OCI-LY1 (cell line): ENCODE measurements around the gene PDE3B.

Experiments
- H2AFZ ChIP-seq: fragments of 200-600 bp; sonication (generic), shearing (Covaris generic); 2 replicates; pipeline ENCODE4 v1.6.0; 2014; ENCODE audit warnings: antibody characterized with exemption, mild to moderate bottlenecking, low read length
- H3F3A ChIP-seq: fragments of 200-600 bp; sonication (generic), shearing (Covaris generic); 2 replicates; pipeline ENCODE4 v1.6.0; 2014; ENCODE audit warnings: mild to moderate bottlenecking, antibody characterized with exemption, low read length, moderate library complexity; ENCODE audit not compliant: insufficient read depth
- H3K27ac ChIP-seq: fragments of 200-600 bp; sonication (generic); 2 replicates; pipeline ENCODE4 v1.5.1; 2014; ENCODE audit warnings: low read length, mixed run types, mild to moderate bottlenecking, low read depth; ENCODE audit not compliant: poor library complexity, severe bottlenecking
- H3K27me3 ChIP-seq: fragments of 200-600 bp; sonication (generic); 2 replicates; pipeline ENCODE4 v1.6.0; 2014; ENCODE audit warnings: antibody characterized with exemption, mild to moderate bottlenecking, low read length, moderate library complexity; ENCODE audit not compliant: insufficient read depth
- H3K36me3 ChIP-seq: fragments of 200-600 bp; sonication (generic); 2 replicates; pipeline ENCODE4 v1.6.1; 2014; ENCODE audit warnings: mild to moderate bottlenecking, antibody characterized with exemption, low read length, moderate library complexity, mixed read lengths; ENCODE audit not compliant: insufficient read depth
- H3K4me1 ChIP-seq: fragments of 200-600 bp; sonication (generic); 2 replicates; pipeline ENCODE4 v1.5.1; 2014; ENCODE audit warnings: mild to moderate bottlenecking, low read length, moderate library complexity; ENCODE audit not compliant: insufficient read depth, severe bottlenecking
- H3K4me2 ChIP-seq: fragments of 200-600 bp; sonication (generic), shearing (Covaris generic); 2 replicates; pipeline ENCODE4 v1.6.1; 2014; ENCODE audit warnings: low read length
- H3K4me3 ChIP-seq: fragments of 200-600 bp; sonication (generic); 2 replicates; pipeline ENCODE4 v1.5.1; 2014; ENCODE audit warnings: low read length, low read depth, mild to moderate bottlenecking, mixed read lengths; ENCODE audit not compliant: poor library complexity, severe bottlenecking
- H3K79me2 ChIP-seq: fragments of 200-600 bp; shearing (Covaris generic); 2 replicates; pipeline ENCODE4 v1.6.1; 2016; ENCODE audit warnings: mixed run types, low read length, mixed read lengths; ENCODE audit not compliant: insufficient read depth
- H3K9ac ChIP-seq: fragments of 200-600 bp; sonication (generic), shearing (Covaris generic); 2 replicates; pipeline ENCODE4 v1.6.1; 2014; ENCODE audit warnings: mild to moderate bottlenecking, low read length, mixed read lengths
- H3K9me2 ChIP-seq: fragments of 200-600 bp; sonication (generic), shearing (Covaris generic); 2 replicates; pipeline ENCODE4 v1.6.1; 2014; ENCODE audit warnings: low read depth, mild to moderate bottlenecking, low read length, mixed read lengths
- H3K9me3 ChIP-seq: fragments of 200-600 bp; shearing (Covaris generic); 2 replicates; pipeline ENCODE4 v1.6.1; 2014; ENCODE audit warnings: low read length, mixed read lengths
- H4K20me1 ChIP-seq: fragments of 200-600 bp; sonication (generic), shearing (Covaris generic); 2 replicates; pipeline ENCODE4 v1.6.0; 2016; ENCODE audit warnings: mild to moderate bottlenecking, low read length; ENCODE audit not compliant: insufficient read depth
- EZH2 ChIP-seq: fragments of 200-600 bp; sonication (generic), shearing (Covaris generic); IDR thresholded peaks from 2 replicates; pipeline ENCODE4 v1.8.0; 2017; ENCODE audit warnings: borderline replicate concordance, mixed run types, mild to moderate bottlenecking, antibody characterized with exemption, low read length, moderate library complexity, mixed read lengths
- TF ChIP-seq, protein P1 (sequence below): fragments of 200-600 bp; sonication (generic), shearing (Covaris generic); IDR thresholded peaks from 2 replicates; pipeline ENCODE4 v1.5.1; 2017; ENCODE audit warnings: mild to moderate bottlenecking, antibody characterized with exemption, low read length, moderate library complexity, mixed read lengths

Gene PDE3B

GRCh38 chr11:14907411-14908213, 264.0 kb downstream of the PDE3B start:
- Histone ChIP-seq H3K4me2 (peak overlapping the region; percentile 85), H4K20me1 (no peaks in the 10 kb centered on the region), H3K27me3 (no peaks in the 10 kb centered on the region), H3K9me2 (no peaks in the 10 kb centered on the region), H3K36me3 (no peaks in the 10 kb centered on the region), H3K4me3 (peak overlapping the region; percentile 50), H3K27ac (peak overlapping the region; percentile 98), H2AFZ (peak overlapping the region; percentile 97; the same call in 1 of the 2 replicates), H3F3A (peaks cover 5% of the 10 kb centered on the region; the same call in 1 of the 2 replicates), H3K79me2 (no peaks in the 10 kb centered on the region), H3K9me3 (no peaks in the 10 kb centered on the region), H3K4me1 (peaks cover 54% of the 10 kb centered on the region), H3K9ac (peak overlapping the region; percentile 49; the same call in 1 of the 2 replicates)
- TF ChIP-seq EZH2, result no peak
- TF ChIP-seq, protein P1, sequence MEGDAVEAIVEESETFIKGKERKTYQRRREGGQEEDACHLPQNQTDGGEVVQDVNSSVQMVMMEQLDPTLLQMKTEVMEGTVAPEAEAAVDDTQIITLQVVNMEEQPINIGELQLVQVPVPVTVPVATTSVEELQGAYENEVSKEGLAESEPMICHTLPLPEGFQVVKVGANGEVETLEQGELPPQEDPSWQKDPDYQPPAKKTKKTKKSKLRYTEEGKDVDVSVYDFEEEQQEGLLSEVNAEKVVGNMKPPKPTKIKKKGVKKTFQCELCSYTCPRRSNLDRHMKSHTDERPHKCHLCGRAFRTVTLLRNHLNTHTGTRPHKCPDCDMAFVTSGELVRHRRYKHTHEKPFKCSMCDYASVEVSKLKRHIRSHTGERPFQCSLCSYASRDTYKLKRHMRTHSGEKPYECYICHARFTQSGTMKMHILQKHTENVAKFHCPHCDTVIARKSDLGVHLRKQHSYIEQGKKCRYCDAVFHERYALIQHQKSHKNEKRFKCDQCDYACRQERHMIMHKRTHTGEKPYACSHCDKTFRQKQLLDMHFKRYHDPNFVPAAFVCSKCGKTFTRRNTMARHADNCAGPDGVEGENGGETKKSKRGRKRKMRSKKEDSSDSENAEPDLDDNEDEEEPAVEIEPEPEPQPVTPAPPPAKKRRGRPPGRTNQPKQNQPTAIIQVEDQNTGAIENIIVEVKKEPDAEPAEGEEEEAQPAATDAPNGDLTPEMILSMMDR, result peak; percentile 86

- Histone ChIP-seq H3K79me2 (no peaks in the 10 kb centered on the region), H3K36me3 (no peaks in the 10 kb centered on the region), H3K9me3 (no peaks in the 10 kb centered on the region), H3K9me2 (no peaks in the 10 kb centered on the region), H3K27ac (peak overlapping the region; percentile 98), H4K20me1 (no peaks in the 10 kb centered on the region), H3K9ac (peak overlapping the region; percentile 15; the same call in 1 of the 2 replicates), H3K4me2 (peak overlapping the region; percentile 85), H3K27me3 (no peaks in the 10 kb centered on the region), H3K4me3 (peak overlapping the region; percentile 17), H2AFZ (0 out of 2 replicates have a peak overlapping the region, but pooled peaks have one; percentile 15), H3K4me1 (peaks cover 54% of the 10 kb centered on the region), H3F3A (peaks cover 5% of the 10 kb centered on the region; the same call in 1 of the 2 replicates)
- TF ChIP-seq EZH2, result no peak
- TF ChIP-seq, protein P1, result peak; percentile 85
These were observed 264.7 kb downstream of the PDE3B start for GRCh38 chr11:14908214-14908880.

DNA sequence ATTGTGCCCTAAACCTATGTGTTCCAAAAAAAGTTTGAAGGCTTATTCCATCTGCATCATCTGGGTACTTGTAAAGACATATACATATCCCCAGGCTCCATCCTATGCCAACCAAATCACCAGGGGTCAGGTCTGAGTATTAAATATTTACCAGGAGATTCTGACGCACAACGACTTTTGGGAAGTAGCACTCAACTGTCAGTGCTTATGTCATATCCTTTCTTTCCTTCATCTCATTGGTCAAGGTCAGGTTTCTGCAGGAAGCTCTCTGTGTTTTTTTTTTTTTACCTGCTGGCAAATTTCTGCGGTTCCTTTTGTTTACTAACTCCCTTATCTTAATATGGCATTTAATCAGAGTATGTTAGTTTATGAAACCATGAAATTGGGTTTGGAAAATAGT, 270.9 kb downstream of the PDE3B start:
- peaks cover 1% of the 10 kb centered on the region for H3K4me1 ChIP-seq
- H3F3A ChIP-seq, result no peaks in the 10 kb centered on the region
- H3K4me3 ChIP-seq, result no peak overlapping the region
- no peaks in the 10 kb centered on the region for H3K79me2 ChIP-seq
- H4K20me1 ChIP-seq, result no peaks in the 10 kb centered on the region
- 0 out of 2 replicates have a peak, but pooled peaks cover 5% of the 10 kb centered on the region for H3K36me3 ChIP-seq
- no peak overlapping the region for H3K27ac ChIP-seq
- H3K27me3 ChIP-seq, result no peaks in the 10 kb centered on the region
- no peak for TF ChIP-seq EZH2
- TF ChIP-seq, protein P1, result no peak
- H3K4me2 ChIP-seq, result no peak overlapping the region
- no peak overlapping the region for H2AFZ ChIP-seq
- H3K9me3 ChIP-seq, result no peaks in the 10 kb centered on the region
- H3K9me2 ChIP-seq, result no peaks in the 10 kb centered on the region
- no peak overlapping the region for H3K9ac ChIP-seq
